HL-60 (cell line): ENCODE data around the gene BTG4.

Source experiments
- DNase-seq, 2 experiments: peaks; one replicate each; pipeline ENCODE4 v3.0.0-alpha.2; 2010 to 2020; ENCODE audit warnings: low read depth in 1 of 2, low spot score in 1 of 2
- H3K27ac ChIP-seq: fragments of 250-450 bp; sonication (Bioruptor Pico); replicated peaks from 2 replicates; pipeline ENCODE4 v1.5.1; 2020; ENCODE audit warnings: mild to moderate bottlenecking, moderate library complexity
- H3K27me3 ChIP-seq: fragments of 250-450 bp; sonication (Bioruptor Pico); 2 replicates; pipeline ENCODE4 v1.5.1; 2021; ENCODE audit warnings: mild to moderate bottlenecking, moderate library complexity; ENCODE audit not compliant: insufficient read depth, poor library complexity, severe bottlenecking
- H3K4me3 ChIP-seq: replicated peaks from 2 replicates; pipeline ENCODE4 v1.5.1; 2011; ENCODE audit warnings: mild to moderate bottlenecking, control low read depth, low read length; ENCODE audit not compliant: insufficient read depth
- GABPA ChIP-seq: IDR thresholded peaks from 2 replicates; pipeline ENCODE4 v1.6.1; 2012; ENCODE audit warnings: low read depth
- POLR2AphosphoS5 ChIP-seq: IDR thresholded peaks from 2 replicates; pipeline ENCODE4 v1.6.1; 2012; ENCODE audit warnings: low read depth
- SPI1 ChIP-seq: IDR thresholded peaks from 2 replicates; pipeline ENCODE4 v1.6.1; 2012; ENCODE audit warnings: low read depth, mild to moderate bottlenecking, borderline replicate concordance
- TF ChIP-seq, protein P1 (sequence below): IDR thresholded peaks from 2 replicates; pipeline ENCODE4 v1.6.1; 2012; ENCODE audit warnings: low read depth; ENCODE audit not compliant: insufficient replicate concordance
- TF ChIP-seq, protein P2 (sequence below): IDR thresholded peaks from one replicate; pipeline ENCODE4 v1.5.1; 2011; ENCODE audit warnings: low read length, control low read depth, inconsistent platforms; ENCODE audit not compliant: insufficient read depth

BTG4 gene

DNA sequence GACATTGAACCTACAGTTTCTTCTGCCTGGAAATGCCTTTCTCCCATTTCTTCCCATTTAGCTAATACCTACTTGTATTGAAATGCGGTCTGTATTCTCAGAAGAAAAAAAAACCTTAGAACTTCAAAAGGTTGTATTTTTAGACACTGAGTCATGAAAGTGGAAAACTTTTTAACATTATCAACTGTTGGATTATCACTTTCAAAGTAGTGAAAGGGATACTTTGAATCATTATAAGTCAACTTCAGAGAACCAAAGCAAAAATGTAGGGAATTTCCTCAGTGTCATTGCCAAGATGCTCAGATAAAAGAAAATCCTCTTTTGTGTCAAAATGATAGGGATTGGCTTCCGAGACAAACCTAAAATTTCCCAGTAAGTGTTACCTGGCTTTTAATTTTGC, 8.9 kb upstream of the BTG4 start:
- Histone ChIP-seq H3K27me3 (no peaks in the 10 kb centered on the region), H3K27ac (no peak overlapping the region), H3K4me3 (no peak overlapping the region)
- TF ChIP-seq, protein P1, sequence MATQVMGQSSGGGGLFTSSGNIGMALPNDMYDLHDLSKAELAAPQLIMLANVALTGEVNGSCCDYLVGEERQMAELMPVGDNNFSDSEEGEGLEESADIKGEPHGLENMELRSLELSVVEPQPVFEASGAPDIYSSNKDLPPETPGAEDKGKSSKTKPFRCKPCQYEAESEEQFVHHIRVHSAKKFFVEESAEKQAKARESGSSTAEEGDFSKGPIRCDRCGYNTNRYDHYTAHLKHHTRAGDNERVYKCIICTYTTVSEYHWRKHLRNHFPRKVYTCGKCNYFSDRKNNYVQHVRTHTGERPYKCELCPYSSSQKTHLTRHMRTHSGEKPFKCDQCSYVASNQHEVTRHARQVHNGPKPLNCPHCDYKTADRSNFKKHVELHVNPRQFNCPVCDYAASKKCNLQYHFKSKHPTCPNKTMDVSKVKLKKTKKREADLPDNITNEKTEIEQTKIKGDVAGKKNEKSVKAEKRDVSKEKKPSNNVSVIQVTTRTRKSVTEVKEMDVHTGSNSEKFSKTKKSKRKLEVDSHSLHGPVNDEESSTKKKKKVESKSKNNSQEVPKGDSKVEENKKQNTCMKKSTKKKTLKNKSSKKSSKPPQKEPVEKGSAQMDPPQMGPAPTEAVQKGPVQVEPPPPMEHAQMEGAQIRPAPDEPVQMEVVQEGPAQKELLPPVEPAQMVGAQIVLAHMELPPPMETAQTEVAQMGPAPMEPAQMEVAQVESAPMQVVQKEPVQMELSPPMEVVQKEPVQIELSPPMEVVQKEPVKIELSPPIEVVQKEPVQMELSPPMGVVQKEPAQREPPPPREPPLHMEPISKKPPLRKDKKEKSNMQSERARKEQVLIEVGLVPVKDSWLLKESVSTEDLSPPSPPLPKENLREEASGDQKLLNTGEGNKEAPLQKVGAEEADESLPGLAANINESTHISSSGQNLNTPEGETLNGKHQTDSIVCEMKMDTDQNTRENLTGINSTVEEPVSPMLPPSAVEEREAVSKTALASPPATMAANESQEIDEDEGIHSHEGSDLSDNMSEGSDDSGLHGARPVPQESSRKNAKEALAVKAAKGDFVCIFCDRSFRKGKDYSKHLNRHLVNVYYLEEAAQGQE, result no peak
- no peak for TF ChIP-seq POLR2AphosphoS5
- TF ChIP-seq GABPA, result no peak
- TF ChIP-seq SPI1, result no peak
- TF ChIP-seq, protein P2, sequence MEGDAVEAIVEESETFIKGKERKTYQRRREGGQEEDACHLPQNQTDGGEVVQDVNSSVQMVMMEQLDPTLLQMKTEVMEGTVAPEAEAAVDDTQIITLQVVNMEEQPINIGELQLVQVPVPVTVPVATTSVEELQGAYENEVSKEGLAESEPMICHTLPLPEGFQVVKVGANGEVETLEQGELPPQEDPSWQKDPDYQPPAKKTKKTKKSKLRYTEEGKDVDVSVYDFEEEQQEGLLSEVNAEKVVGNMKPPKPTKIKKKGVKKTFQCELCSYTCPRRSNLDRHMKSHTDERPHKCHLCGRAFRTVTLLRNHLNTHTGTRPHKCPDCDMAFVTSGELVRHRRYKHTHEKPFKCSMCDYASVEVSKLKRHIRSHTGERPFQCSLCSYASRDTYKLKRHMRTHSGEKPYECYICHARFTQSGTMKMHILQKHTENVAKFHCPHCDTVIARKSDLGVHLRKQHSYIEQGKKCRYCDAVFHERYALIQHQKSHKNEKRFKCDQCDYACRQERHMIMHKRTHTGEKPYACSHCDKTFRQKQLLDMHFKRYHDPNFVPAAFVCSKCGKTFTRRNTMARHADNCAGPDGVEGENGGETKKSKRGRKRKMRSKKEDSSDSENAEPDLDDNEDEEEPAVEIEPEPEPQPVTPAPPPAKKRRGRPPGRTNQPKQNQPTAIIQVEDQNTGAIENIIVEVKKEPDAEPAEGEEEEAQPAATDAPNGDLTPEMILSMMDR, result no peak
- DNase-seq, result no peak

DNA sequence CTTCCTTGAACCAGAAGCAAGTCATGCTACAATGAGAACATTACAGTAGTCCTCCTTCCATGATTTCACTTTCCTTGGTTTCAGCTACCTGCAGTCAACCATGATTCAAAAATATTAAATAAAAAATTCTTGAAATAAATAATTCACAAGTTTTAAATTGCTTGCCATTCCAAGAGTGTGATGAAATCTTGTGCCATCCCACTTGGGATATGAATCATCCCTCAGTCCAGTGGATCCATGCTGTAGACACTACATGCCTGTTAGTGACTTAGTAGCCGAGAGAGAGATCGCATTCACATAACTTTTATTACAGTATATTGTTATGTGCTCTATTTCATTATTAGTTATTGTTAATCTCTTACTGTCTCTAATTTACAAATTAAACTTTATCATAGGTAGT, 8.4 kb upstream of the BTG4 start:
- H3K27ac ChIP-seq, result no peak overlapping the region
- TF ChIP-seq, protein P2, result no peak
- TF ChIP-seq, protein P1, result no peak
- TF ChIP-seq SPI1 (no peak), GABPA (no peak), POLR2AphosphoS5 (no peak)
- DNase-seq, result no peak
- no peaks in the 10 kb centered on the region for H3K27me3 ChIP-seq
- H3K4me3 ChIP-seq, result no peak overlapping the region

DNA sequence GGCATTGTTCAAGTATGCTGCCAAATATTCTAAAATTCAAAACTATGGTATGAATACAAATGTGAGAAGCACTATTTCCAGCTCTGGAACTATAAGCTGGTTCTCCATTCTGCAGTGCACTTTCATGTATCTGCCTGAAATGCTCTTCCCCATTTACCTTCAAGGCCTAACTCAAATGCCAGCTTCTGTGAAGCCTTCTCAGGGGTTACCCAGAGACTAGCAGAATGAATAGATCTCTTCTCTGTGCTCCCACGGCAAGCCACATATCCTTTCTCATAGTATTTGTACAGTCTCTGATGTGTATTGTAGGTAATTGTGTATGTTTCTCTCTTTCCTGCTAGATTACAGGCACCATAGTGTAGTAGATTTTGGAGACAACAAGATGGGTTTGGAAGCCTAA, 6.5 kb upstream of the BTG4 start:
- Histone ChIP-seq H3K27ac (no peak overlapping the region), H3K4me3 (no peak overlapping the region), H3K27me3 (peaks cover 8% of the 10 kb centered on the region)
- no peak for TF ChIP-seq GABPA
- DNase-seq, result no peak

DNA sequence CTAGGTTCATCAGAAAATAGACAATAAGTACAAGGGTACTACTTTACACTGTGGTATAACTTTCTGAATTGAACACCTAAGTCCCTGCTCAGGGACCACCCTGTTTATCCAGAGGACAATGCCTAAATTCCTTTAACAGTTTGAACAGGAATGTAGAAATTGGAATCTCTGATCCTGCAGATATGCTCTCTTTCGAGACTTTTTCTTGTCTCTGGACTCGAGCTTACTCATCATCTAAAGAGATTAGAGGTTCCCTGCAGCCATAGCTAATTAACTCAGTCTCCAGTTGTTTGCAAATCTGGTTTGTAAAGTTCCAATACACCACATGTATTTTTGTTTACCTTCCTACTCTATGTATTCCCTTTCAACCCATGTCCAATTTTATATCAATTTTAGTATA, 3.4 kb upstream of the BTG4 start:
- Histone ChIP-seq H3K4me3 (no peak overlapping the region), H3K27ac (no peak overlapping the region), H3K27me3 (peaks cover 29% of the 10 kb centered on the region)
- TF ChIP-seq, protein P2, result no peak
- no peak for TF ChIP-seq GABPA
- TF ChIP-seq, protein P1, result no peak
- no peak for TF ChIP-seq SPI1
- no peak for TF ChIP-seq POLR2AphosphoS5
- no peak for DNase-seq
